Activated naive CD4-positive, alpha-beta T cell treated with Interleukin-2 at 50 U/mL for 16 hours (primary cell): ENCODE data around the gene KCNN3.
A peak's percentile ranks its signal among the peaks of the same experiment; 100 is the strongest.
"Not testable (repeated sequence)": the region's sequence is repeated elsewhere in the genome, so short reads cannot be mapped to it uniquely, and the experiment has no call there.

Source experiments
- DNase-seq: peaks from one replicate; pipeline ENCODE4 v3.0.0-alpha.2; 2020

KCNN3 gene

GRCh38 chr1:154870115-154870571 lies at the start of gene KCNN3:
KCNN3 (minus strand) TSS chr1:154870281; CDS start chr1:154869964, 317 bp downstream.
- peak; percentile 83 for DNase-seq

- no peak for DNase-seq
Measured at GRCh38 chr1:154913273-154913672, 43.2 kb upstream of the KCNN3 start.

GRCh38 chr1:154912755-154913154 lies 42.7 kb upstream of the KCNN3 start:
- DNase-seq = no peak

GRCh38 chr1:154911691-154912550 lies 41.8 kb upstream of the KCNN3 start:
- no peak for DNase-seq

- DNase-seq = no peak
Measured at GRCh38 chr1:154910851-154911250, 40.8 kb upstream of the KCNN3 start.

GRCh38 chr1:154908937-154909336 lies 38.9 kb upstream of the KCNN3 start:
- DNase-seq = no peak

- not testable (repeated sequence) for DNase-seq
Measured at GRCh38 chr1:154908129-154908528, 38.0 kb upstream of the KCNN3 start.

GRCh38 chr1:154906621-154907081 lies 36.6 kb upstream of the KCNN3 start:
- DNase-seq = no peak

- DNase-seq = no peak
Measured at GRCh38 chr1:154902938-154903566, 33.0 kb upstream of the KCNN3 start.

GRCh38 chr1:154901591-154901990 lies 31.5 kb upstream of the KCNN3 start:
- DNase-seq = no peak

GRCh38 chr1:154899041-154899440 lies 29.0 kb upstream of the KCNN3 start:
- DNase-seq = no peak

- DNase-seq = no peak
Measured at GRCh38 chr1:154896771-154897286, 26.7 kb upstream of the KCNN3 start.

- no peak for DNase-seq
Measured at GRCh38 chr1:154895798-154896197, 25.7 kb upstream of the KCNN3 start.

- no peak for DNase-seq
Measured at GRCh38 chr1:154891452-154891851, 21.4 kb upstream of the KCNN3 start.

GRCh38 chr1:154888757-154889156 lies 18.7 kb upstream of the KCNN3 start:
- no peak for DNase-seq

GRCh38 chr1:154886281-154887015 lies 16.4 kb upstream of the KCNN3 start:
- no peak for DNase-seq

GRCh38 chr1:154884869-154885701 lies 15.0 kb upstream of the KCNN3 start:
- no peak for DNase-seq

- DNase-seq = no peak
Measured at GRCh38 chr1:154883919-154884868, 14.1 kb upstream of the KCNN3 start.

GRCh38 chr1:154881820-154882535 lies 11.9 kb upstream of the KCNN3 start:
- no peak for DNase-seq

GRCh38 chr1:154880671-154881070 lies 10.6 kb upstream of the KCNN3 start:
- DNase-seq = no peak
